Endodermal cell (in vitro differentiated cells): Measurements from ENCODE around the gene LOXL1. TPM values are rescaled to one million over a fixed set of nuclear protein-coding genes. Genes with fewer than 3 reads are reported as not detected.
"Not testable (repeated sequence)": the region's sequence is repeated elsewhere in the genome, so short reads cannot be mapped to it uniquely, and the experiment has no call there.

Source experiments
- DNase-seq: peaks from one replicate; pipeline ENCODE4 v3.0.0-alpha.2; 2017
- H3K27ac ChIP-seq: 2 replicates; pipeline ENCODE4 v1.5.1; 2013; ENCODE audit warnings: mild to moderate bottlenecking, low read depth, low read length, moderate library complexity
- H3K27me3 ChIP-seq: 2 replicates; pipeline ENCODE4 v1.6.1; 2013; ENCODE audit warnings: mild to moderate bottlenecking, low read length, moderate library complexity; ENCODE audit not compliant: insufficient read depth, control insufficient read depth, poor library complexity, severe bottlenecking
- H3K36me3 ChIP-seq: 2 replicates; pipeline ENCODE4 v1.7.0; 2013; ENCODE audit warnings: mild to moderate bottlenecking, low read length, moderate library complexity; ENCODE audit not compliant: control insufficient read depth, insufficient read depth
- H3K4me1 ChIP-seq: one replicate; pipeline ENCODE4 v1.7.0; 2013; ENCODE audit warnings: low read length; ENCODE audit not compliant: control insufficient read depth, insufficient read depth
- H3K4me3 ChIP-seq: 2 replicates; pipeline ENCODE4 v1.5.1; 2013; ENCODE audit warnings: mild to moderate bottlenecking, low read length, moderate library complexity
- H3K9ac ChIP-seq: 2 replicates; pipeline ENCODE4 v1.6.1; 2013; ENCODE audit warnings: mild to moderate bottlenecking, low read length, moderate library complexity; ENCODE audit not compliant: poor library complexity, severe bottlenecking; ENCODE audit errors: extremely low read depth
- H3K9me3 ChIP-seq: 2 replicates; pipeline ENCODE4 v1.6.1; 2013; ENCODE audit warnings: mild to moderate bottlenecking, low read length, moderate library complexity; ENCODE audit not compliant: control insufficient read depth
- H3K27ac Mint-ChIP-seq: 2 replicates; pipeline ENCODE4 v1.8.0; 2020; ENCODE audit warnings: mixed read lengths
- H3K27me3 Mint-ChIP-seq: 2 replicates; pipeline ENCODE4 v1.8.0; 2021; ENCODE audit warnings: mild to moderate bottlenecking, mixed read lengths; ENCODE audit not compliant: insufficient read depth
- H3K36me3 Mint-ChIP-seq: 2 replicates; pipeline ENCODE4 v1.8.0; 2020; ENCODE audit warnings: low read depth, mixed read lengths
- H3K4me1 Mint-ChIP-seq: 2 replicates; pipeline ENCODE4 v1.8.0; 2020; ENCODE audit warnings: mixed read lengths
- H3K4me3 Mint-ChIP-seq: 2 replicates; pipeline ENCODE4 v1.8.0; 2020; ENCODE audit warnings: mild to moderate bottlenecking, moderate library complexity, mixed read lengths
- H3K9me3 Mint-ChIP-seq: 2 replicates; pipeline ENCODE4 v1.8.0; 2020; ENCODE audit warnings: mild to moderate bottlenecking, mixed read lengths
- WGBS, 2 experiments: methylation state at CpG; one replicate each; pipeline versions ENCODE4 v1.1.5 to v1.1.7; 2013; ENCODE audit warnings: missing lambda C conversion rate in 2 of 2, mixed read lengths in 1 of 2; ENCODE audit not compliant: insufficient coverage in 1 of 2, insufficient read length in 1 of 2; 5-methylcytosine and 5-hydroxymethylcytosine counted together
- total RNA-seq, 2 donors: library from RNA; stranded (reverse); fragmentation: NEBNext Ultra II Directional in 1 of 2; extraction: Animal tissue kit (Norgen Biotek cat#: 25700) in 1 of 2; gene quantifications; 2 replicates in 1 of 2; 3 replicates in 1 of 2; pipeline ENCODE4 v1.2.1, GENCODE V29; 2021
- TF ChIP-seq, protein P1 (sequence below): fragments of 200-600 bp; sonication (generic); conservative IDR thresholded peaks from 2 replicates; pipeline ENCODE4 v1.5.0; 2021; ENCODE audit warnings: antibody characterized with exemption, mild to moderate bottlenecking

Gene LOXL1
- total RNA-seq, 2 donors from 2014 or later, result 21.3 to 31.8 TPM

DNA sequence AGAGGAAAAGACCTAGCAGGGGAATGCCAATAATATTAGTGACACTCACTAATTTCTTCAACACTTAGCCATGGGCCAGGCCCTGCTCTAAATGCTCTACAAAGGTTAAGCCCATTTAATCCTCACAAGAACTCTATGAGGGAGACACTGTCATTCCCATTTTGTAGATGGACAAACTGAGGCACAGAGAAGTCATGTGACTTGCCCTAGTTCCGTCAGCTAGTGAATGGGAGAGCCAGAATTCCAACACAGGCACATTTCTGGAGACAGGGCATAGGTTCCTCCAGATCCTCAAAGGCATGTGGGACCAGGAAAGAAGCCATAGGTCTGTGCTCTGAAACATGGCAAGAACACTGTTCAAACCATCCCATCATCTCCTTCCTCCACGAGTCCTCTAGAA lies 31.5 kb downstream of the LOXL1 start:
- no peak overlapping the region for H3K9ac ChIP-seq
- Mint-ChIP-seq H3K27ac (no peak overlapping the region), H3K36me3 (no peaks in the 10 kb centered on the region), H3K27me3 (peaks cover 3% of the 10 kb centered on the region), H3K4me1 (no peaks in the 10 kb centered on the region), H3K4me3 (no peak overlapping the region), H3K9me3 (no peaks in the 10 kb centered on the region)
- TF ChIP-seq, protein P1, sequence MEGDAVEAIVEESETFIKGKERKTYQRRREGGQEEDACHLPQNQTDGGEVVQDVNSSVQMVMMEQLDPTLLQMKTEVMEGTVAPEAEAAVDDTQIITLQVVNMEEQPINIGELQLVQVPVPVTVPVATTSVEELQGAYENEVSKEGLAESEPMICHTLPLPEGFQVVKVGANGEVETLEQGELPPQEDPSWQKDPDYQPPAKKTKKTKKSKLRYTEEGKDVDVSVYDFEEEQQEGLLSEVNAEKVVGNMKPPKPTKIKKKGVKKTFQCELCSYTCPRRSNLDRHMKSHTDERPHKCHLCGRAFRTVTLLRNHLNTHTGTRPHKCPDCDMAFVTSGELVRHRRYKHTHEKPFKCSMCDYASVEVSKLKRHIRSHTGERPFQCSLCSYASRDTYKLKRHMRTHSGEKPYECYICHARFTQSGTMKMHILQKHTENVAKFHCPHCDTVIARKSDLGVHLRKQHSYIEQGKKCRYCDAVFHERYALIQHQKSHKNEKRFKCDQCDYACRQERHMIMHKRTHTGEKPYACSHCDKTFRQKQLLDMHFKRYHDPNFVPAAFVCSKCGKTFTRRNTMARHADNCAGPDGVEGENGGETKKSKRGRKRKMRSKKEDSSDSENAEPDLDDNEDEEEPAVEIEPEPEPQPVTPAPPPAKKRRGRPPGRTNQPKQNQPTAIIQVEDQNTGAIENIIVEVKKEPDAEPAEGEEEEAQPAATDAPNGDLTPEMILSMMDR, result no peak
- H3K9me3 ChIP-seq, result no peaks in the 10 kb centered on the region
- DNase-seq, result no peak
- H3K27ac ChIP-seq, result no peak overlapping the region
- H3K4me3 ChIP-seq, result no peak overlapping the region
- no peaks in the 10 kb centered on the region for H3K4me1 ChIP-seq
- no peaks in the 10 kb centered on the region for H3K36me3 ChIP-seq
- 83 to 97% methylated on average over 1 to 2 of the region's 2 CpGs for WGBS, 2 experiments
- no peaks in the 10 kb centered on the region for H3K27me3 ChIP-seq

DNA sequence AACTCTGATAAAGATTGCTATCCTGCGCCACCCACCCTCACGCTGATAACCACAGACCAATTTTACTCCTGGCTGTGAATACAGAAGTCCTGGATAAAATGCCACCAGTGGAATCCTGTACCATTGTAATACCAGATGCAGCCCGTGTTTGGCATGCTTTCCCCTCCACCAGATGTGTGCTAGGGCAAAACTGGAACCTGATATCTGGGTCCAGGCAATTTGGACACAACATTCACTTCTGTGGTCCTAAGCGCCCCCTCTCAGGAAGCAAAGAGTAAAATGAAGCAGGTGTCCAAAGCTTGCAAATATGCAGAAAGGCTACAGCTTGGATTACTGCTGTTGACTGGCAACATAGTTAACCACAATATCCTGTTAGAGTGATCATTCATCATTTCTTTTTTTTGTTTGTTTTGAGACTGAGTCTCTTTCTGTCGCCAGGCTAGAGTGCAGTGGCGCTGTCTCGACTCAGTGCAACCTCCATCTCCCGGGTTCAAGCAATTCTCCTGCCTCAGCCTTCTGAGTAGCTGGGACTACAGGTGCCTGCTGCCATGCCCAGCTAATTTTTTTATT lies 32.8 kb downstream of the LOXL1 start:
- Histone ChIP-seq H3K9ac (no peak overlapping the region), H3K27ac (no peak overlapping the region), H3K4me3 (no peak overlapping the region), H3K36me3 (no peaks in the 10 kb centered on the region), H3K9me3 (no peaks in the 10 kb centered on the region), H3K27me3 (no peaks in the 10 kb centered on the region), H3K4me1 (no peaks in the 10 kb centered on the region)
- Mint-ChIP-seq H3K27me3 (peaks cover 3% of the 10 kb centered on the region), H3K9me3 (no peaks in the 10 kb centered on the region), H3K4me3 (no peak overlapping the region), H3K4me1 (no peaks in the 10 kb centered on the region), H3K36me3 (no peaks in the 10 kb centered on the region), H3K27ac (no peak overlapping the region)
- no peak for DNase-seq
- 82 to 90% methylated on average over 6 to 8 of the region's 8 CpGs for WGBS, 2 experiments
- TF ChIP-seq, protein P1, result no peak

DNA sequence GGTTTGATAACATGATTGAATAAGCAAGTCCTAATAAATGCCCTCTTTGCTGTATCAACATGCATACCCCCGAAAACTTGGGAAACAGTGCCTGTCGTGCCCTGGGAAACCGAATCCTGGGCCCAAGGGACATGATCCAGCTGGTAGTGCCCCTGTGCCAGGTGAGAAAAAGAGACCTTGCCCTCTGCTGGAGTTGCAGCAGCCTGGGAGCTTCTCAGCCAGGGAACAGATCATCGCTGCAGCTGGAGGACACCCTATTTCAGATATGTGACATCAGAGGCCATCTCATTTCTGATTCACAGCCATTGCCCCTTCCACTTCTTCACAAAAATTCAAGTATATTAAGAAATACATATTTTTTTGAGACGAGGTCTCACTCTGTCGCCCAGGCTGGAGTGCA lies 33.5 kb downstream of the LOXL1 start:
- Histone ChIP-seq H3K27ac (no peak overlapping the region), H3K4me1 (no peaks in the 10 kb centered on the region), H3K36me3 (no peaks in the 10 kb centered on the region), H3K9ac (no peak overlapping the region), H3K9me3 (no peaks in the 10 kb centered on the region), H3K27me3 (no peaks in the 10 kb centered on the region), H3K4me3 (no peak overlapping the region)
- H3K36me3 Mint-ChIP-seq, result no peaks in the 10 kb centered on the region
- 81 to 87% methylated on average over 6 of the region's 6 CpGs for WGBS, 2 experiments
- peaks cover 3% of the 10 kb centered on the region for H3K27me3 Mint-ChIP-seq
- TF ChIP-seq, protein P1, result no peak
- H3K27ac Mint-ChIP-seq, result no peak overlapping the region
- no peaks in the 10 kb centered on the region for H3K9me3 Mint-ChIP-seq
- no peak for DNase-seq
- no peak overlapping the region for H3K4me3 Mint-ChIP-seq
- peaks cover under 1% of the 10 kb centered on the region for H3K4me1 Mint-ChIP-seq

DNA sequence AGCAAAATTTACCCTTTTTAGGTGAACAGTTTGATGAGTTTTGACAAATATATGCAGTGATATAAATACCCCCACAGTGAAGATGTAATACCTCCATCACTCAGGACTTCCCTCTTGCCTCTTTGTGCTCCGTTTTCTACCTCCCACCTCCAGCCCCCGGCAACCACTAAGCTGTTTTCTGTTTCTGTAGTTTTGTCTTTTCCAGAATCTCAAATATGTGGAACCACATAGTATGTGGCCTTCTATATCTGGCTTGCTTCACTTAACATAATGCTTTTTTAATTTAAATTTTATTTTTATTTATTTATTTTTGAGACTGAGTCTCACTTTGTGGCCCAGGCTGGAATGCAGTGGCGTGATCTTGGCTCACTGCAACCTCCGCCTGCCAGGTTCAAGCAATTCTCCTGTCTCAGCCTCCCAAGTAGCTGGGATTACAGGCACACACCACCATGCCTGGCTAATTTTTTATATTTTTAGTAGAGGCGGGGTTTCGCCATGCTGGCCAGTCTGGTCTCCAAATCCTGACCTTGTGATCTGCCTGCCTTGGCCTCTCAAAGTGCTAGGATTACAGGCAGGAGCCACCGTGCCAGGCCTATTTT lies 34.3 kb downstream of the LOXL1 start:
- WGBS, 2 experiments, result 86 to 93% methylated on average over 4 to 7 of the region's 7 CpGs
- H3K36me3 ChIP-seq, H3K9me3 ChIP-seq, H3K36me3 Mint-ChIP-seq, H3K27me3 Mint-ChIP-seq, H3K4me3 Mint-ChIP-seq, H3K4me3 ChIP-seq, H3K27ac ChIP-seq, H3K9ac ChIP-seq, H3K4me1 ChIP-seq, H3K27me3 ChIP-seq, DNase-seq, H3K9me3 Mint-ChIP-seq, H3K4me1 Mint-ChIP-seq, H3K27ac Mint-ChIP-seq: not testable (repeated sequence)
